Stimulated activated CD8-positive, alpha-beta memory T cell treated with anti-CD3 and anti-CD28 coated beads, Interleukin-15, amount 100 ng/mL, for 24 hours (primary cell): ENCODE data around the gene GLTP.

Source experiments
- DNase-seq: peaks from one replicate; pipeline ENCODE4 v3.0.0-alpha.2; 2020; ENCODE audit warnings: low read depth

The GLTP gene

GRCh38 chr12:109820816-109821381 lies 59.4 kb downstream of the GLTP start:
- no peak for DNase-seq

GRCh38 chr12:109818905-109819500 lies 61.3 kb downstream of the GLTP start:
- DNase-seq: no peak

GRCh38 chr12:109818253-109818652 lies 62.1 kb downstream of the GLTP start:
- DNase-seq: no peak

- no peak for DNase-seq
Measured at GRCh38 chr12:109817627-109818231, 62.6 kb downstream of the GLTP start.

GRCh38 chr12:109816870-109817269 lies 63.5 kb downstream of the GLTP start:
- DNase-seq: no peak

GRCh38 chr12:109815757-109816617 lies 64.4 kb downstream of the GLTP start:
- no peak for DNase-seq

GRCh38 chr12:109815225-109815624 lies 65.1 kb downstream of the GLTP start:
- no peak for DNase-seq

- no peak for DNase-seq
Measured at GRCh38 chr12:109814600-109815150, 65.7 kb downstream of the GLTP start.

GRCh38 chr12:109813810-109814416 lies 66.4 kb downstream of the GLTP start:
- DNase-seq: no peak

GRCh38 chr12:109811624-109811995 lies 68.7 kb downstream of the GLTP start:
- DNase-seq: no peak

- DNase-seq: no peak
Measured at GRCh38 chr12:109810954-109811623, 69.3 kb downstream of the GLTP start.

GRCh38 chr12:109808876-109809646 lies 71.3 kb downstream of the GLTP start:
- no peak for DNase-seq

- no peak for DNase-seq
Measured at GRCh38 chr12:109807954-109808643, 72.2 kb downstream of the GLTP start.

GRCh38 chr12:109804820-109805761 lies 75.2 kb downstream of the GLTP start:
- DNase-seq: peak; percentile 38

GRCh38 chr12:109803678-109804077 lies 76.7 kb downstream of the GLTP start:
- DNase-seq: no peak

- no peak for DNase-seq
Measured at GRCh38 chr12:109802828-109803227, 77.5 kb downstream of the GLTP start.
